Stomach (tissue), 4 donors: ENCODE data around the gene ACSL5.

ENCODE experiments used
- EP300 ChIP-seq: sonication (generic); formaldehyde crosslinking; IDR thresholded peaks from one replicate; pipeline ENCODE4 v1.6.1; 2017; ENCODE audit warnings: antibody characterized with exemption
- TF ChIP-seq, protein P1 (sequence below), 7 experiments: fragments of 450-650 bp in 4 of 7; fragments of 200-600 bp in 3 of 7; sonication (generic) in 3 of 7; IDR thresholded peaks; one replicate each; pipeline ENCODE4 v1.5.1; 2016 to 2019; ENCODE audit warnings: antibody characterized with exemption in 7 of 7, control low read depth in 2 of 7, mild to moderate bottlenecking in 1 of 7

GRCh38 chr10:112335868-112336265 lies 38.0 kb upstream of the ACSL5 start:
- TF ChIP-seq, protein P1, sequence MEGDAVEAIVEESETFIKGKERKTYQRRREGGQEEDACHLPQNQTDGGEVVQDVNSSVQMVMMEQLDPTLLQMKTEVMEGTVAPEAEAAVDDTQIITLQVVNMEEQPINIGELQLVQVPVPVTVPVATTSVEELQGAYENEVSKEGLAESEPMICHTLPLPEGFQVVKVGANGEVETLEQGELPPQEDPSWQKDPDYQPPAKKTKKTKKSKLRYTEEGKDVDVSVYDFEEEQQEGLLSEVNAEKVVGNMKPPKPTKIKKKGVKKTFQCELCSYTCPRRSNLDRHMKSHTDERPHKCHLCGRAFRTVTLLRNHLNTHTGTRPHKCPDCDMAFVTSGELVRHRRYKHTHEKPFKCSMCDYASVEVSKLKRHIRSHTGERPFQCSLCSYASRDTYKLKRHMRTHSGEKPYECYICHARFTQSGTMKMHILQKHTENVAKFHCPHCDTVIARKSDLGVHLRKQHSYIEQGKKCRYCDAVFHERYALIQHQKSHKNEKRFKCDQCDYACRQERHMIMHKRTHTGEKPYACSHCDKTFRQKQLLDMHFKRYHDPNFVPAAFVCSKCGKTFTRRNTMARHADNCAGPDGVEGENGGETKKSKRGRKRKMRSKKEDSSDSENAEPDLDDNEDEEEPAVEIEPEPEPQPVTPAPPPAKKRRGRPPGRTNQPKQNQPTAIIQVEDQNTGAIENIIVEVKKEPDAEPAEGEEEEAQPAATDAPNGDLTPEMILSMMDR (IDR thresholded peaks at IDR 0.05): no peak
- TF ChIP-seq EP300: no peak
